GM21381 (cell line): ENCODE data around the gene MRE11.
"Not testable (repeated sequence)": the region's sequence is repeated elsewhere in the genome, so short reads cannot be mapped to it uniquely, and the experiment has no call there.

ENCODE experiments used
- ATAC-seq: cut with Tn5 transposase; IDR thresholded peaks from one replicate; pipeline ENCODE4 v1.9.1; 2021; ENCODE audit warnings: mild to moderate bottlenecking, moderate library complexity; ENCODE audit not compliant: unreplicated experiment

MRE11 gene

DNA sequence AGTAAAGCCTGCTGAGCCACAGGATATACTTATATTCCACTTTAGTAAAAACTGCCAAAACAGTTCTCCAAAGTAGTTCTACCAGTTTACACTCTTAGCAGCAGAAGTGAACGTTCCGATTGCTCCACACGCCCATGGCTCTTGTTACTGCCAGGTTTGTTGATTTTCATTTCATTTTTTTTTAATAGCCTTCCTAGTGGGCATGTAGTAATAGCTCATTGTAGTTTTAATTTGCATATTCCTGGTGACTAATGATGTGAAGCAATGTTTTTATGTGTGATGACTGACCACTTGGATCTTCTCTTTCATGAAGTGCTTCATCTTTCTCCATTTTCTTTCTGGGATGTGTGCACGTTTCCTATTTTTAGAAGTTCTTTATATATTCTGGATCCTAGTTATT is 13.8 kb upstream of the MRE11 start:
- ATAC-seq: no peak

DNA sequence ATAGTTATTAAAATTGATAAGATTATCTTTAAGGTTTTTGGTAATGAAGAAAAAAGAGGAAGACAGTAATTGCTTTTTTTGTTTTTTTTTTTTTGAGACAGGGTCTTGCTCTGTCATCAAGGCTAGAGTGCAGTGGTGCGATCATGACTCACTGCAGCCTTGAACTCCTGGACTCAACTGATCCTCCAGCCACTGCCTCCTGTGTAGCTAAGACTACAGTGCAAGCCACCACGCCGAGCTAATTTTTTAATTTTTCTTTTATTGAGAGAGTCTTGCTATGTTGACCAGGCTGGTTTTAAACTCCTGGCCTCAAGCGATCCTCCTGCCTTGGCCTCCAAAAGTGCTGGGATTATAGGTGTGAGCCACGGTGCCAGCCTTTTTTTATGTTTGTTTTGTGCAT is 12.9 kb upstream of the MRE11 start:
- ATAC-seq: not testable (repeated sequence)

DNA sequence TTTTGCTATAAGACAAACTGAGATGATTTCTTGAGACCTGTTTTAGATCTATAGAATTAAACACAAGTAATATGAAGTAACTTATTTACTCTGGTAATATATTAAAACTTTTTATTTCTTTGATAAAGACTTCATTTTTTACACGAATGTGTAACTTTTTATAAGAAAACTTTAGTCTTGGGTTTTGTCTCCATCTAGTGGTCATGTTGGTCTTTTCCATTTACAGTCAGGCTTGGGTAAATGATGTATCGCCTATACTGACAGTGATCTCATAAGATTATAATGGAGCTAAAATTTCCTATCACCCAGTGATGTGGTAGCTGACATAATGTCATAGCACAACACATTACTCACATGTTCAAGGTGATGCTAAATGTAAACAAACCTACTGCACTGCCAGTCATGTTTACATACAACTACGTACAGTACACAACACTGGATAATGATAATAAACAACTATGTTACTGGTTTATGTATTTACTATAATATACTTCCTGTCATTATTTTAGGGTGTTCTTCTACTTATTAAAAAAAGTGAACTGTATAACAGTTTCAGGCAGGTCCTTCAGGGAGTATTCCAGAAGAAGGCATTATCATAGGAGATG is 11.1 kb upstream of the MRE11 start:
- no peak for ATAC-seq

DNA sequence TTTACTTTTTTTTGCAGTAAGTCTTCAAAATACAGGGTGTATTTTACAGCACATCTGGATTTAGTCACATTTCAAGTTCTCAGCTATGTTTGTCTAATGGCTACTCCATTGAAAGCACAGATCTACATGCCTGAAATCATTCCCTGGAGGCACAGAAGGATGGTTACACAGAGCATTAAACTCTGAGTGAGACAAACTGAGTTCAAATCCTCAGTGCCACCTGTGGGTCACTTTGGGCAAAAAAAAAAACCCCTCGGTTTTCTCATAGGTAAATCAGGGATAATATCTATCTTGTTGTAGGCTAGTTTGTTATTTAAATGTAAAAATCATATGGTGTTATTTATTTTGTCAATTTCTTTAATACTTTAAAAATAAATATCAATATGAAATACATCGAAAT is 7.9 kb upstream of the MRE11 start:
- no peak for ATAC-seq

DNA sequence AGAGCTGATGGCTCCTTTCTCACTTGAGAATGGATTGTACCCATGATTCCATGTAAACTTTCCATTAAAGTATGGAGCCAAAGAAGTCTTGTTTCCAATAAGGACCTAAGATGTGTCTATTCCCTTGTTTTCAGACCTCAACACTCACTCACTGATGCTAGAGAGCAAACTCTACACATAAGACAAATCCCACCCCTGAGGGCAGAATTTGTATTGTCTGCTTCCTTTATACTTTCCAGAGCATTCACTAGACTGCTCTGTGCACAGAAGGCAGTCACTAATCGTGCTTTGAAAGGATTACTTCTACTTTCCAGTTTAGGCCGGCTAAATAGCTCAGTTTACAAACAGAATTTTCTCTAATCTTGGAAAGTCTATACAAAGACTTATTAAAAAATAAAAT is 6.5 kb upstream of the MRE11 start:
- no peak for ATAC-seq

DNA sequence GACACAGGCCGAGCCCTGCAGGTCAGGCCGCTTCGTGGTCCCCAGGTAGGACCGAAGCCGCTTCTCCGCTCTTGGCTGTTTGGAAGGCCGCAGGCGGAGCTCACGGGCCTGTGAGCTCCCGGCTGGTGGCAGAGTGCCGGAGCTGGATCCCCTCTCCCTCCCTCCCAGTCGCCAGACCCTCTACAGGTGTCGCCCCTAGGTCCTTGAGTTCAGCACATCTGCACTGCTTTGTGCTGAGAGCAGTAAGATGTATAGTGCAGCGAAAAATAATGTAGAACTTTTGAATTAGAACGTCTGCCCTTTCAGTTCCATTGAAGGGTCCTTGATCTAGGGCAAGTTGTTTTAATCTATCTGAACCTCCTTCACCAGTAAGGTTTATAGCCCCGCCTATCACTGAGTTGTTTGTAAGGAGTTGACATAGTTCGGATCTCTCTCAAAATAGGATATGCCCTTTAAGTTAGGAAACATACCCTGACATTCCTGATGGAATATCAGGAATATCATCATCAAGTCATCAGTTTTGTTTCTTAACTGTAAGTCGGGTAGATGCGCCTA is 559 bp upstream of the MRE11 start:
- peak; percentile 60 for ATAC-seq

DNA sequence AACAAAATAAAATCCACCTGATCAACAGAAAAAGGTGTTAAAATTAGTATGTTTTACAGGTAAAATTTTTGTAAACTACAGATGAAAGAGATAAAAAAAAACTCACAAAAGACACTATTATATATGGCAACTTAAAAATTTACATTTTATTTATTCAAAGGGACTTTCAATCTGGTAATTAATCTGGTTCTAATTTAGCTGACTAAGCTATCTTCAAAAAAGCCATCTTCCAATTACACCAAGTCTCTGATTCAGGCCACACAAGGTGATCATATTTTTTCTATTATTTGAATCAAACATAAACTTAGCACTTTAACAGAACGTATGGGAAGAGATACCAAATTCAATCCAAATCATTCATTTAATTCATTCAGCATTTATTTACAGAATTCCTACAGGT is 7.6 kb downstream of the MRE11 start:
- ATAC-seq: no peak

DNA sequence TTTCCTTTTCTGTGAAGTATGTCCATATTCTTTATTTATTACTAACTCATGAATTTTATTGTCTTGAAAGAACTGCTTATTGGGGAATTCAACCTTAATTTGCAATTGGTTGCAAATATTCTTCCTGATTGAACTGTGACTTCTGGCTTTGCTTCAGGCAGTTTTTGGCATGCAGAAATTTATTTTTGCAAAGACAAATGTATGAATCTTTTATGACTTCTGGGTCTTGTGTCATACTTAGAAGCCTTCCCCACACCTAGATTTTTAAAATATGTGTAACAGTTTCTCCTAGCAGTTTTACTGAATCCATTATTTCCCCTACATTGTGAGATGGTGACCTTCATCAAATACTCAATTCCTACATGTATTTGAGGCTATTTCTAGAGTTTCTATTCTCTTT is 12.3 kb downstream of the MRE11 start:
- ATAC-seq: no peak

DNA sequence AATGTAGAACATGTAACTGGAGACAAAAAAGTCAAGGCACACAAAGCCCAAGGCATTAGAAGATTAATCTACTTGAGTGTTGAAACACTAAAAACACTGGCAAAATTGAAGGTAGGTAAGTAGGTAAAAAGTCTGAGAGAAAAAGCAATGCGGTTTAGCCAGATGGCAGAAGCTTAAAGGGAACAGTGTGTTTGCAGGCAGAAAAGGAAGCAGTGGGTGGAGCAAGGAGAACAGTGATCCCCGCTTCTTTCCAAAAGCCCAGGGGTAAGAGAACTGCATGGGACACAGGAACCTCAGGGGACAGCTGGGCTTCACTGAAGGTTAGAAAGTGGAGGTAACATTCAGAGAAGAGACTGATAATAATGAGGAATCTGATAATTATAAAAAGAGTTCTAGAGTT is 16.0 kb downstream of the MRE11 start:
- ATAC-seq: no peak

DNA sequence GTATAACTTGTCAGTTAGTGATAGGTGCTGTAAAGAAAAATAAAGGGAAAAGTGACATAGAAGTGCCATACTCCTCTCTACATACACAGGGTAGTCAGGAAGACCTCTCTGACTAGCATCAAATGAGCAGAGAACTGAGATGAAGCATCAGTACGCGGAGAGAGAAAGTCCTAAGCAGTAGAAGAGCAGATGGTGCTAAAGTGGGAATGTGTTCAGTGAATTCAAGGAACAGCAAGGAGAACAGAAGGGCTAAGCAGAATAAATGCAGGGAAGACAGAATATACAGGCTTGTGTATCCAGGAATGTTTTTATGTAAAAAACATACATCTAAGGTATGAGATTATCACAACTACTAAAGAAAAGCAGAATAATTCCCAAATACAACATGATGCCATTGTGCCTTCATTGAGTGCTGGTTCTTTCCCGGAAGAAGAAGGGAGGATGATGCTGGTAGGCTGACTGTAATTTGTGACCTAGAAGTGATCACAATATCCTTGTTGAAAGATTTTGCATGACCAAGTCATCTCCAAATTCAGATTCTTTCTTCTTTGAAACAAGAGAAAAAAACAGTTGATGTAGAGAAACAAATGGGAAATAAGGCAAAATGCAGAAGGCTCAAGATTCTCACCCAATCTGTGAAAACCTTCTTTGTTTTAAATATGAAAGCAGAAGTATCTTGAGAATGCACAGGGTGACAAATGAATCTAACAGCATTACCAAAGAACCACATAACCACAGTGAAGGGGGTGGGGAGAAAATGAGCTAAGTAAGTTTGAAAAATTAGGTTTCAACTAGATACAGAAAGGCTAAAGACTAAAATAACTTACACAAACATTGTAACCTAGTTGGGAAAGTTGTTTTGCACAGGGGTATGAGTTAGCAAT is 20.5 kb downstream of the MRE11 start:
- ATAC-seq: peak; percentile 81

DNA sequence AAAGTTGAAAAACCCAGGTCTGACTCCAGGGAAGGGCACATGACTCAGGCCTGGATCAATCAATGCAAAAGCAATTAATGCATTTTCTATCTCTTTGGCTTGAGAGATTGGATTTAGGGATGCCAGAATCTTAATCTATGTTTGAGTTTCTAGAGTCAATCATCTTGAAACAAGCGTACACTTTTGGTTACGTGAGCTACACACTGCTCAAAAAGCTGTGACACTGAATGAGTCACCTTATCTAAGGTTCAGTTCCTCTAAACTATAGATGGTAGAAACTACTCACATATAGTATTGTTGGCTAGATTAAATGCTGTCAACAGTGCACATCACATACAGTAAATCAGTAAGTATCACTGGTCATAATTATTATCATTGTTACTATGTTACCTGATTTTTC is 24.2 kb downstream of the MRE11 start:
- ATAC-seq: peak; percentile 74

DNA sequence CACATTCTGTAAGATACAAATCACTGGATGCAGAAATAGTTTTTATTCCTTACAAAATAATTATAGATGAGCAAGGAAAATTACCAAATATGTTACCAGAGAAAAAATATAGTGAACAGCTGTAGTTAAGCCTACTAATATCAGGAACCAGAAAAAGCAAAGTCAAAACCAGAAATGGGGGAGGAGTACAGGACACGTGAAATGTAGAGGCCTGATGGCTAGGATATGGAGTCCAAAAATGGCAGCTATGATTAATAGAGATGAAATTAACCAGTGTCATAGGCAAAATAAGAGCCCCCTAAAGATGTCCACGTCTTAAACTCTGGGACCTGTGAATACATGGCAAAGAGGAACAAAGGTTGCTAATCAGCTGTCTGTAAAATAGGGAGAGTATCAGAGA is 34.1 kb downstream of the MRE11 start:
- ATAC-seq: no peak

DNA sequence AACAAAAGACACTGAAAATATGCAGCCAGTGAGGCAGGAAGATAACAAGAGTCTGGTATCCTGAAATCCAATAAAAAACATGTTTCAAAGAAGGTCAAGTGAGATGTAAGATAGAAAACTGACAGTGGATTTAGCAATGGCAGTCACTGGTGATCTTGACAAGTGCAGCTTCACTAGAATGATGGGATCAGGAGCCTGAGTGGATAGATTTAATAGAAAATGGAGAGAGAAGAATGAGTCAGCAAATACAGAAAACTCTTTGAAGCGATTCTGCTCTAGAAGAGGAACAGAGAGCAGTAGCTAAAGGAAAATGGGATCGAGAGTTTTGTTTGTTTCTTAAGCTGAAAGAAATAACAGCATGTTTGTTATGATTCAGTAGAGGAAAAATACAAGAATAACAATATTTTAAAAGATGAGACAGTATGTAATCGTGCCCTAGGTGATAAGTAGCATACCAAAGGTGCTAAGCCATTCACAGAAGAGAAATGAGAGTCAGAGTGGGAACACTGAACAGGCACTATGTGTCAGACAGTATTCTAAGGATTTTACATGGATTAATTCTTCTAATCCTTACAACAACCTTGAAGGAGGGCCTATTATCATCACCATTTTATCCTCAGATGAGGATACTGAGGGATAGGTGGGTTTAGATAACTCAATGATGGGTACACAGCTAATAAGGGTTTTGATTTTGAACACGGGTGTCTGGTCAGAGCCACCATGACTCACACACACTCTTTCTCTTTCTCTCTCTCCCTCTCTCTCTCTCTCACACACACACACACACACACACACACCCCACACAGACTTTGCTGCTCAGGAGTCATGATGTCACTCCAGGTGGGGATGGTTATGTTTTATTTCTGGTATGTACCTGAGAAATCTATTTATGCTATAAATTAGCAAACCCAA is 36.3 kb downstream of the MRE11 start:
- no peak for ATAC-seq

DNA sequence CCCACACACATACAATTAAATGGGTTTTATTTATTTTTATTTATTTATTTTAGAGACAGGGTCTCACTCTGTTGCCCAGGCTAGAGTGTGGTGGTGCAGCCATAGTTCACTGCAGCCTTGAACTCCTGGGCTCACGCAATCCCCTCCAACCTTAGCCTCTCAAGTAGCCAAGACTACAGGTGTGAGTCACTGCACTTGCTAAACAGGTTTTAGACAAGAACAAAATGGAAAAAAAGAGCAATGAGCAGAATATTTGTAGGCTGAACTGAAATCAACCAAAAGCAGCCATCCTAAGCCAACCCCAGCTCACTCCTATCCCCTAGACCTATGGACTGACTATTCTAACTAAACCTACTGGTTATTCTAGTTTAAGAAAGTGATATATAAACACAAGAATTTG is 37.8 kb downstream of the MRE11 start:
- ATAC-seq: no peak

DNA sequence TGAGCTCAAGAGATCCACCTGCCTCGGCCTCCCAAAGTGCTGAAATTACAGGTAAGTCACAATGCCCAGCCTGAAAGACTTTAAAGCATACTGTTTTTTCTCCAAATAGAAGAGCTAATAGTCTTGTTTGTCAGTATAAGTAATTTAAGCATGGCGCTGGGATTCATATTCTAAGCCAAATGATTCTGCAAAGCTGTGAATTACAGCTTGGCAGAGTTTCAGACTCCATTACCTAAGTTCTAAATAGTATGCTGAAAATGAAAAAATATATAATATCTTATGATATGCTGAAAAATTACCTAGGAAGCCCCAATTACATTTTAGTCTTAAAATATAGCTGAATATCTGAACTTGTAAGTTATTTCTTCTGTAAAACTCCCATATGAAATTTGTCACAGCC is 39.3 kb downstream of the MRE11 start:
- no peak for ATAC-seq

DNA sequence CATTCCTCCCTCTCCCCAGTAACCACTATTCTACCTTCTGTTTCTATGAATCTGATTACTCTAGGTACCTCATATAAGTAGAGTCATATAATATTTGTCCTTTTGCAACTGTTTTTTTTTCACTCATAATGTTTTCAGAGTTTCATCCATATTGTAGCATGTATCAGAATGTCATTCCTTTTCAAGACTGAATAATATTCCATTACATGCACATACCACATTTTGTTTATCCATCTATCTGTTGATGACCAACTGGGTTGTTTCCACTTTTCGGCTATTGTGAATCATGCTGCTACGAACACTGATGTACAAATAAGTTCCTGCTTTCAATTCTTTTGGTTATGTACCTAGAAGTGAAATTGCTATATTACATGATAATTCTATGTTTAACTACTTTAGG is 40.7 kb downstream of the MRE11 start:
- ATAC-seq: no peak

DNA sequence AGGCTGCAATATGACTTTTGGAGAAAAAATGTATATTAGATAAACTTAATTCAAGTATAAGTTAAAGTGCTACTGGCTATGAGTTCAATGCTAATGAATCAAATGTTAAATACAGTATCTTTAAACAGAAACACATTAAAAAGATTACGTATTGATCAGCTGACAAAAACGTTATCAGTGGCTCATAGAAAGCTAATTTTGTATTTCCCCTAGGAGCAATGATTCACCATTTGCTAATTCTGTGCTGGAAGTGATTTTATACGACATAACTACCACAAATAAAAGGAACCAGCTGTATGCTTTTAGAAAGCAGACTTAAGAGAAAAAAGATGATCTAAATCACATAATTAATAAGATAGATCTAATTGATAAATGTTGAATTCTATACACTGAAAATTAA is 43.6 kb downstream of the MRE11 start:
- no peak for ATAC-seq

DNA sequence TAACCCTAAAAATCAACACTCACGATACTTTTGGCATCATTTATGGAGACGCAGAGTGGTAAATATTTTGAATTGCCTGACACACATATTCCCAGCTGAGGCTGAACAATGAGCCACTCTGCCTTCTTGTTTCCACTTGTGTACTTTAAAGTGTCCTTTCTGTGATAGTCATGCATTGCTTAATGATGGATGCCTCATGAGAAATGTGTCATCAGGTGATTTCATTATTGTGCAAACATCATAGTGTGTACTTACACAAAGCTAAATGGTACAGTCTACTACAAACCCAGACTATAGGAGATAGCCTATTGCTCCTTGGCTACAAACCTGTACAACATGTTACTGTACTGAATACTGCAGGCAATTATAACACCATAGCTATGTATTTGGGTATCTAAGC is 44.2 kb downstream of the MRE11 start:
- no peak for ATAC-seq

DNA sequence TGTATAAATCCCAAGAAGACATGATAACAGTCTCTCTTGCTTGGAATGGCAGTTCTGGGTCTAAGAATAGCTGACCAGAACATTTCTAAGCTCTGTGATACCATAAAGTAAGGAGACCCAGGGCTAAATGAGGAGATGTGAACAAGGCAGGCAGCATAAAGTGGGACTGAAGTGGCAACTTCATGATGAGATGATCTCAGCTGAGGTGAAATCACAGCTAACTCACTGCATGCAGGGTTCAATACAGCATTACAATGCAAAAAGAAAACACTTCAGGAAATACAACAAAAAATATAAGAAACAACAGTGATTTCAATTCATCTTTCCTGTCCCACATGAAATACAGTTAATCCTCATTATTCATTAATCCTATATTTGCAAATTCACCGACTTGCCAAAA is 44.6 kb downstream of the MRE11 start:
- no peak for ATAC-seq

DNA sequence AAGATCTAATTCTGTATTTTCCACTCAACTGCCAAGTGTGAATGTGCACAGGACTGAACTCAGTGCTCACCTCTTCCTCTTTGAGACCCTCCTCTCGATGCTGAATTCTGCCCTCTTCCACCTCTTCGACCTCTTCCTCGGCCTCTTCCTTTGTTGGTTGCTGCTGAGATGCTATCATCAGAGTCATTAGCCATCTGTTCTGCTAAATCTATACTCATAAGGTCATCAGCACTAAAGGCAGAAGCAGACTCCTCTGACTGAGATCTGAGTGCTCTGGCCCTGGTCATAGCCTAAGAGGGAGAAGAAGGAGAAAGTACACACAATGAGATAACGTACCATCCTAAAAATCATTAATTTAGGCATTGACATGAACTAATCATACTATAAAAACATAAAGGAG is 46.5 kb downstream of the MRE11 start:
- ATAC-seq: no peak

DNA sequence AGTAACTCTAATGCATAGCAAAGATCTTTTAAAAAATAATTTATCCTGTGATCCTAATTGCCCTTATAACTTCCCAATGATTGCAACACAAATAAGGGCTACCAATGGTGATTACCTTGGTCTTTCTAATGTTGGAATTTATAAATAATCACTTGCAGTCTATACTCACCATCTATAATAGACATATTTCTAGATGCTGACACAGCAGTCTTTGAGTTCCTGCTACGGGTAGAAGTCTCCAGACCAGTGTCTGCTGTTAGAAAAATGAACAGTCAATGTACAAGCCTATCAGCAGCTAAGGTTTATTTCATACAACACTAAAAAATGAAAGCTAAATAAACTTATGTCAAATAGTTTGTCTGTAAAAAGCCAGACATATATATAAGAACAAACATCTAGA is 48.0 kb downstream of the MRE11 start:
- ATAC-seq: no peak
